H1 (cell line): ENCODE results near the gene TOMM6. TPM values are rescaled to one million over a fixed set of nuclear protein-coding genes. Genes with fewer than 3 reads are reported as not detected.

Source experiments
- CTCF ChIA-PET: fragments of 300-600 bp; sonication (Branson Sonifier 250); formaldehyde crosslinking; loops from one replicate; lab custom pipeline; 2021; ENCODE audit not compliant: partially characterized antibody; lab: Charles Lee
- POLR2A ChIA-PET: fragments of 300-600 bp; sonication (Branson Sonifier 250); formaldehyde crosslinking; loops from one replicate; lab custom pipeline; 2021; ENCODE audit warnings: inconsistent platforms; ENCODE audit not compliant: partially characterized antibody; lab: Charles Lee
- DNase-seq, 2 experiments: peaks; one replicate each; pipeline versions ENCODE4 v3.0.0 to v3.0.0-alpha.2; 2010 to 2022; ENCODE audit warnings: low spot score in 2 of 2, low read depth in 1 of 2, mixed read lengths in 1 of 2
- FAIRE-seq: peaks from 2 replicates; lab custom pipeline; 2011; peaks lifted over from hg19 to GRCh38; lab: Jason Lieb, UNC
- H2AFZ ChIP-seq: 2 replicates; pipeline ENCODE4 v1.8.1; 2012; ENCODE audit warnings: low read length, inconsistent platforms
- H2AK5ac ChIP-seq: 2 replicates; pipeline ENCODE4 v1.6.1; 2013; ENCODE audit warnings: low read depth, low read length
- H2BK120ac ChIP-seq: replicated peaks from 2 replicates; pipeline ENCODE3; 2013; ENCODE audit warnings: low read depth, low read length, inconsistent platforms
- H2BK12ac ChIP-seq: 2 replicates; pipeline ENCODE4 v1.6.1; 2013; ENCODE audit warnings: low read depth, low read length
- H2BK15ac ChIP-seq: 2 replicates; pipeline ENCODE4 v1.6.1; 2013; ENCODE audit warnings: low read length
- H2BK20ac ChIP-seq: 2 replicates; pipeline ENCODE4 v1.6.1; 2013; ENCODE audit warnings: low read length
- H2BK5ac ChIP-seq: 2 replicates; pipeline ENCODE4 v1.6.1; 2013; ENCODE audit warnings: low read depth, low read length
- H3K14ac ChIP-seq: 2 replicates; pipeline ENCODE4 v1.6.1; 2013; ENCODE audit warnings: inconsistent platforms; ENCODE audit not compliant: insufficient read length
- H3K18ac ChIP-seq: 2 replicates; pipeline ENCODE4 v1.6.1; 2013; ENCODE audit warnings: low read length; ENCODE audit errors: extremely low read depth
- H3K23ac ChIP-seq: 2 replicates; pipeline ENCODE4 v1.6.1; 2013; ENCODE audit warnings: inconsistent platforms; ENCODE audit not compliant: insufficient read length
- H3K23me2 ChIP-seq: 2 replicates; pipeline ENCODE4 v1.6.1; 2013; ENCODE audit warnings: low read depth, low read length
- H3K27ac ChIP-seq: 2 replicates; pipeline ENCODE4 v1.6.1; 2011; ENCODE audit warnings: low read depth, low read length, inconsistent platforms
- H3K27me3 ChIP-seq, 4 experiments: replicated peaks in 1 of 4; 1 replicate in 1 of 4; 2 replicates in 3 of 4; pipeline versions ENCODE4 v1.6.1 to v1.8.1; 2011 to 2013; ENCODE audit warnings: low read length in 3 of 4, mild to moderate bottlenecking in 3 of 4, inconsistent platforms in 2 of 4, mixed read lengths in 2 of 4, moderate library complexity in 1 of 4; ENCODE audit not compliant: control insufficient read depth in 3 of 4, insufficient read depth in 3 of 4; ENCODE audit errors: extremely low read depth in 1 of 4
- H3K36me3 ChIP-seq, 4 experiments: 2 replicates each; pipeline versions ENCODE4 v1.6.1 to v1.8.1; 2011 to 2013; ENCODE audit warnings: mild to moderate bottlenecking in 4 of 4, low read length in 3 of 4, moderate library complexity in 2 of 4, control low read depth in 1 of 4, inconsistent platforms in 1 of 4; ENCODE audit not compliant: insufficient read depth in 4 of 4, control insufficient read depth in 2 of 4
- H3K4ac ChIP-seq: replicated peaks from 2 replicates; pipeline ENCODE3; 2013; ENCODE audit warnings: low read length, low read depth, mixed read lengths, inconsistent platforms; ENCODE audit not compliant: insufficient read length
- H3K4me1 ChIP-seq, 4 experiments: replicated peaks in 1 of 4; 1 replicate in 1 of 4; 2 replicates in 3 of 4; pipeline versions ENCODE4 v1.6.1 to v1.8.1; 2011 to 2013; ENCODE audit warnings: low read length in 3 of 4, inconsistent platforms in 2 of 4, mixed read lengths in 1 of 4; ENCODE audit not compliant: insufficient read depth in 4 of 4, control insufficient read depth in 3 of 4
- H3K4me2 ChIP-seq, 2 experiments: 2 replicates each; pipeline versions ENCODE4 v1.6.1 to v1.8.1; 2011 to 2013; ENCODE audit warnings: low read depth in 2 of 2, low read length in 2 of 2, control low read depth in 1 of 2, inconsistent platforms in 1 of 2, mild to moderate bottlenecking in 1 of 2; ENCODE audit not compliant: insufficient read depth in 1 of 2
- H3K4me3 ChIP-seq, 4 experiments: fragments of 200-600, 300-600 bp in 1 of 4; sonication (generic), shearing (Covaris generic), sonication (Bioruptor Twin) in 1 of 4; 2 replicates each; pipeline versions ENCODE4 v1.5.1 to v1.8.1; 2011 to 2016; ENCODE audit warnings: low read length in 4 of 4, low read depth in 3 of 4, control low read depth in 2 of 4, inconsistent platforms in 2 of 4, mild to moderate bottlenecking in 2 of 4, mixed read lengths in 1 of 4, moderate library complexity in 1 of 4; ENCODE audit not compliant: insufficient read depth in 2 of 4; ENCODE audit errors: extremely low read depth in 1 of 4
- H3K56ac ChIP-seq: replicated peaks from 2 replicates; pipeline ENCODE3; 2013; ENCODE audit warnings: low read depth, mild to moderate bottlenecking, mixed read lengths, low read length, inconsistent platforms; ENCODE audit not compliant: insufficient read length
- H3K79me1 ChIP-seq: 2 replicates; pipeline ENCODE4 v1.6.1; 2013; ENCODE audit warnings: low read depth, low read length, control low read depth
- H3K79me2 ChIP-seq, 2 experiments: 2 replicates each; pipeline versions ENCODE4 v1.6.1 to v1.8.1; 2012 to 2013; ENCODE audit warnings: low read length in 2 of 2, mild to moderate bottlenecking in 2 of 2, inconsistent platforms in 1 of 2; ENCODE audit not compliant: insufficient read depth in 2 of 2, control insufficient read depth in 1 of 2
- H3K9ac ChIP-seq, 4 experiments: replicated peaks in 1 of 4; 1 replicate in 1 of 4; 2 replicates in 3 of 4; pipeline versions ENCODE4 v1.6.1 to v1.8.1; 2011 to 2013; ENCODE audit warnings: low read depth in 3 of 4, low read length in 3 of 4, control low read depth in 2 of 4, mild to moderate bottlenecking in 2 of 4, moderate library complexity in 2 of 4, inconsistent platforms in 1 of 4; ENCODE audit errors: extremely low read depth in 1 of 4
- H3K9me3 ChIP-seq, 2 experiments: 2 replicates each; pipeline versions ENCODE4 v1.6.1 to v1.8.1; 2012 to 2013; ENCODE audit warnings: mild to moderate bottlenecking in 2 of 2, moderate library complexity in 2 of 2, control low read depth in 1 of 2, inconsistent platforms in 1 of 2, low read depth in 1 of 2, low read length in 1 of 2, mixed read lengths in 1 of 2; ENCODE audit not compliant: insufficient read depth in 2 of 2
- H4K20me1 ChIP-seq, 2 experiments: replicated peaks in 1 of 2; 2 replicates each; pipeline versions ENCODE3 to v1.8.1; 2011 to 2013; ENCODE audit warnings: inconsistent platforms in 2 of 2, low read length in 2 of 2, mild to moderate bottlenecking in 1 of 2; ENCODE audit not compliant: insufficient read depth in 2 of 2, control insufficient read depth in 1 of 2
- H4K5ac ChIP-seq: 2 replicates; pipeline ENCODE4 v1.6.1; 2013; ENCODE audit warnings: low read length, low read depth, mixed read lengths, inconsistent platforms; ENCODE audit not compliant: insufficient read length
- H4K8ac ChIP-seq: 2 replicates; pipeline ENCODE4 v1.8.0; 2013; ENCODE audit warnings: mild to moderate bottlenecking, moderate library complexity, low read length, inconsistent platforms; ENCODE audit not compliant: insufficient read depth; ENCODE audit errors: extremely low read depth
- H4K91ac ChIP-seq: replicated peaks from 2 replicates; pipeline ENCODE3; 2013; ENCODE audit warnings: low read length, mixed read lengths, inconsistent platforms; ENCODE audit not compliant: insufficient read length
- EGR1 ChIP-seq: IDR thresholded peaks from 2 replicates; pipeline ENCODE4 v1.6.1; 2011; ENCODE audit warnings: low read depth, low read length, borderline replicate concordance
- KDM1A ChIP-seq: fragments of 200-600, 300-600 bp; sonication (generic); IDR thresholded peaks from 2 replicates; pipeline ENCODE4 v1.7.1; 2016; ENCODE audit warnings: mild to moderate bottlenecking, low read length, borderline replicate concordance
- KDM4A ChIP-seq: IDR thresholded peaks from one replicate; pipeline ENCODE4 v1.7.1; 2012; ENCODE audit warnings: low read depth, mild to moderate bottlenecking, moderate library complexity, low read length, inconsistent platforms; ENCODE audit not compliant: severe bottlenecking
- POLR2A ChIP-seq, 2 experiments: IDR thresholded peaks; 1 replicate in 1 of 2; 2 replicates in 1 of 2; pipeline ENCODE4 v1.6.1; 2011; ENCODE audit warnings: low read depth in 2 of 2, low read length in 2 of 2, mild to moderate bottlenecking in 2 of 2; ENCODE audit errors: control extremely low read depth in 1 of 2
- RAD21 ChIP-seq, 2 experiments: IDR thresholded peaks in 1 of 2; conservative IDR thresholded peaks in 1 of 2; 2 replicates each; pipeline ENCODE4 v1.6.1; 2011; ENCODE audit warnings: low read depth in 2 of 2, low read length in 2 of 2, improper control_type of control experiment in 1 of 2, inconsistent platforms in 1 of 2, mild to moderate bottlenecking in 1 of 2, moderate library complexity in 1 of 2
- SIX5 ChIP-seq: IDR thresholded peaks from 2 replicates; pipeline ENCODE4 v1.6.1; 2011; ENCODE audit warnings: mild to moderate bottlenecking, low read depth, low read length
- WGBS, 2 experiments: shearing (Covaris generic) in 1 of 2; methylation state at CpG; one replicate each; pipeline versions ENCODE4 v1.1.6 to v1.1.7; 2013 to 2015; ENCODE audit warnings: low lambda C conversion rate in 2 of 2, mixed read lengths in 2 of 2, inconsistent platforms in 1 of 2, low coverage in 1 of 2, missing lambda C conversion rate in 1 of 2; ENCODE audit not compliant: insufficient replicate concordance in 2 of 2, insufficient coverage in 1 of 2, insufficient read length in 1 of 2; ENCODE audit errors: extremely low coverage in 1 of 2, missing lambda C conversion rate in 1 of 2; 5-methylcytosine and 5-hydroxymethylcytosine counted together
- polyA plus RNA-seq, 7 experiments: library from polyadenylated mRNA; depleted of rRNA in 3 of 7; stranded (reverse) in 5 of 7; unstranded in 2 of 7; fragments of >200 nt in 5 of 7; fragments of 200-250 nt in 2 of 7; gene quantifications; 1 replicate in 5 of 7; 2 replicates in 1 of 7; 4 replicates in 1 of 7; pipeline versions ENCODE4 v1.2.1 to v1.2.3, GENCODE V29; 2011 to 2013; ENCODE audit warnings: missing spikeins in 2 of 7, mixed read lengths in 2 of 7
- total RNA-seq: library from RNA; stranded (reverse); fragmentation: NEBNext Ultra II Directional; extraction: Animal tissue kit (Norgen Biotek cat#: 25700); gene quantifications from 2 replicates; pipeline ENCODE4 v1.2.1, GENCODE V29; 2021
- TF ChIP-seq, protein P1 (sequence below): IDR thresholded peaks from 2 replicates; pipeline ENCODE4 v1.6.1; 2012; ENCODE audit warnings: inconsistent platforms

The TOMM6 gene
- total and polyA plus RNA-seq, 2 of the 8 experiments (the other 6 are each of a cell fraction or from before 2014, with no cell fraction given): 228 to 560 TPM

GRCh38 chr6:41750374-41750773 lies 37.1 kb upstream of the TOMM6 start:
- Histone ChIP-seq H2BK5ac (no peak overlapping the region), H4K91ac (no peak overlapping the region), H3K9ac (no peak overlapping the region), H3K23me2 (no peaks in the 10 kb centered on the region), H3K14ac (no peak overlapping the region), H2BK120ac (no peak overlapping the region), H3K9me3 (no peaks in the 10 kb centered on the region), H3K36me3 (no peaks in the 10 kb centered on the region), H3K4me2 (no peak overlapping the region), H3K4me3 (no peak overlapping the region), H3K79me1 (no peaks in the 10 kb centered on the region), H2BK20ac (no peak overlapping the region), H3K56ac (no peak overlapping the region), H2AK5ac (no peak overlapping the region), H2BK12ac (no peak overlapping the region), H4K5ac (no peak overlapping the region), H3K79me2 (no peaks in the 10 kb centered on the region), H3K23ac (no peak overlapping the region), H3K4me1 (peaks cover 0 to 3% (median 0%) of the 10 kb centered on the region in 4 experiments; a peak in 2 of 7 replicates), H3K27ac (no peak overlapping the region), H4K8ac (no peak overlapping the region), H3K27me3 (no peaks in the 10 kb centered on the region), H4K20me1 (no peaks in the 10 kb centered on the region), H2BK15ac (no peak overlapping the region), H3K4ac (no peak overlapping the region), H3K18ac (no peak overlapping the region), H2AFZ (no peak overlapping the region)
- TF ChIP-seq SIX5: no peak
- TF ChIP-seq, protein P1, sequence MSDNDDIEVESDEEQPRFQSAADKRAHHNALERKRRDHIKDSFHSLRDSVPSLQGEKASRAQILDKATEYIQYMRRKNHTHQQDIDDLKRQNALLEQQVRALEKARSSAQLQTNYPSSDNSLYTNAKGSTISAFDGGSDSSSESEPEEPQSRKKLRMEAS: no peak
- no peak for TF ChIP-seq KDM1A
- TF ChIP-seq KDM4A: no peak
- TF ChIP-seq RAD21 (IDR thresholded peaks at IDR 0.05 in 1 of 2, conservative IDR thresholded peaks at IDR 0.05 in 1 of 2; ENCODE audit: low read depth in 2 of 2, low read length in 2 of 2): no peak
- TF ChIP-seq EGR1: no peak
- TF ChIP-seq POLR2A (IDR thresholded peaks at IDR 0.05; ENCODE audit: control extremely low read depth in 1 of 2, low read depth in 2 of 2, low read length in 2 of 2): no peak
- WGBS, 2 experiments: 98% methylated on average over 3 of the region's 3 CpGs; no CpG with 5 or more reads in 1 of the 2 experiments
- DNase-seq (no peak), FAIRE-seq (no peak)
- ChIA-PET POLR2A (no interaction called here), CTCF (interaction anchor here (2.0 to 4.4 kb wide), 5 partner anchors 13 to 383 kb away, joined by 5 to 21 read pairs (median 9); no protein-coding TSS in a partner anchor)
